DND-41 (cell line): ENCODE measurements around the gene PLA2R1.

Source experiments
- ATAC-seq: fragments of 200-7000 bp; cut with Tn5 transposase; 3 replicates; pipeline ENCODE4 v1.9.1; 2021; ENCODE audit warnings: low read depth; ENCODE audit not compliant: insufficient read depth
- DNase-seq: peaks from one replicate; pipeline ENCODE4 v3.0.0-alpha.2; 2020
- H2AFZ ChIP-seq: 2 replicates; pipeline ENCODE4 v1.6.0; 2012; ENCODE audit warnings: low read depth, low read length
- H3K27ac ChIP-seq: 2 replicates; pipeline ENCODE4 v1.5.1; 2012; ENCODE audit warnings: low read length, inconsistent platforms
- H3K27me3 ChIP-seq: fragments of 200-600 bp; sonication (generic); 2 replicates; pipeline ENCODE4 v1.6.0; 2012; ENCODE audit warnings: low read length, mild to moderate bottlenecking, inconsistent platforms; ENCODE audit not compliant: insufficient read depth, poor library complexity
- H3K36me3 ChIP-seq: 2 replicates; pipeline ENCODE4 v1.5.1; 2012; ENCODE audit warnings: low read length, inconsistent platforms; ENCODE audit not compliant: insufficient read depth
- H3K4me1 ChIP-seq: 2 replicates; pipeline ENCODE4 v1.5.1; 2012; ENCODE audit warnings: mild to moderate bottlenecking, low read length; ENCODE audit not compliant: insufficient read depth
- H3K4me2 ChIP-seq: 2 replicates; pipeline ENCODE4 v1.6.0; 2012; ENCODE audit warnings: mild to moderate bottlenecking, moderate library complexity, low read length, inconsistent platforms; ENCODE audit not compliant: insufficient read depth
- H3K4me3 ChIP-seq, 2 experiments: fragments of 200-600 bp in 1 of 2; shearing (Covaris generic) in 1 of 2; 2 replicates each; pipeline ENCODE4 v1.5.1; 2012 to 2016; ENCODE audit warnings: inconsistent platforms in 2 of 2, low read length in 2 of 2, mild to moderate bottlenecking in 2 of 2, low read depth in 1 of 2, moderate library complexity in 1 of 2
- H3K79me2 ChIP-seq: 2 replicates; pipeline ENCODE4 v1.6.0; 2012; ENCODE audit warnings: low read length, inconsistent platforms; ENCODE audit not compliant: insufficient read depth
- H3K9ac ChIP-seq: 2 replicates; pipeline ENCODE4 v1.6.0; 2012; ENCODE audit warnings: low read depth, mild to moderate bottlenecking, inconsistent platforms, low read length, moderate library complexity
- H3K9me3 ChIP-seq: 2 replicates; pipeline ENCODE4 v1.5.1; 2012; ENCODE audit warnings: low read length, moderate library complexity, mild to moderate bottlenecking, inconsistent platforms; ENCODE audit not compliant: insufficient read depth, severe bottlenecking
- H4K20me1 ChIP-seq: 2 replicates; pipeline ENCODE4 v1.6.0; 2012; ENCODE audit warnings: low read length; ENCODE audit not compliant: insufficient read depth
- CTCF ChIP-seq: IDR thresholded peaks from 2 replicates; pipeline ENCODE4 v1.5.1; 2012; ENCODE audit warnings: borderline replicate concordance, low read length, moderate library complexity, mild to moderate bottlenecking; ENCODE audit not compliant: poor library complexity, severe bottlenecking; ENCODE audit errors: extremely low read depth
- EZH2 ChIP-seq: IDR thresholded peaks from 3 replicates; pipeline ENCODE4 v1.6.1; 2012; ENCODE audit warnings: borderline replicate concordance, low read depth, mild to moderate bottlenecking, moderate library complexity, low read length, inconsistent platforms; ENCODE audit not compliant: severe bottlenecking

PLA2R1 gene

GRCh38 chr2:160052531-160052930 lies 9.9 kb downstream of the PLA2R1 start:
- no peaks in the 10 kb centered on the region for H3K79me2 ChIP-seq
- TF ChIP-seq EZH2 (no peak), CTCF (no peak)
- H2AFZ ChIP-seq: no peak overlapping the region
- no peak overlapping the region for H3K27ac ChIP-seq
- H3K9ac ChIP-seq: no peak overlapping the region
- no peaks in the 10 kb centered on the region for H4K20me1 ChIP-seq
- H3K9me3 ChIP-seq: no peaks in the 10 kb centered on the region
- no peak for ATAC-seq
- H3K4me1 ChIP-seq: no peaks in the 10 kb centered on the region
- no peaks in the 10 kb centered on the region for H3K36me3 ChIP-seq
- no peaks in the 10 kb centered on the region for H3K27me3 ChIP-seq
- H3K4me2 ChIP-seq: no peak overlapping the region
- DNase-seq: no peak
- H3K4me3 ChIP-seq: no peak overlapping the region

DNA sequence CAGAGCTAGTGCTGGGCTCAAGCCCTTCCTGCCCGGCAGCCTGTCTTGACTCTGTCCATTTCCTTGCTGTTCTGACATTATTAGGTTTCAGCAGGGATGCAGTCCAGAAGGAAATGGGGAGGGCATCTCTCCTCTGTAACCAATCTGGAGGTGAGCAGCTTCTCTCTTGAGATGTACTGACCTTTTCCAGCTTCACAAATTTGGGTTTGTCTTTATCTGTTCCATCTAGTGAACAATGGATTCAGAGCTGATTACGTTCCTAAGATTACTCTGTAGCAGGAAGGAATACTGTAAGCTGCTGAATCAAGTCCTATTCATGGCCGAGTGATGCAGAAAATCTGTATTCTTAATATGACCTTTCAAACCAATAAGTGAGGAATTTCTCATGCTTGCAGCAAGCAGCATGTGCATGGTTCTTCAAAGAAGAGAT lies 11.0 kb downstream of the PLA2R1 start:
- no peak for ATAC-seq
- no peaks in the 10 kb centered on the region for H3K36me3 ChIP-seq

DNA sequence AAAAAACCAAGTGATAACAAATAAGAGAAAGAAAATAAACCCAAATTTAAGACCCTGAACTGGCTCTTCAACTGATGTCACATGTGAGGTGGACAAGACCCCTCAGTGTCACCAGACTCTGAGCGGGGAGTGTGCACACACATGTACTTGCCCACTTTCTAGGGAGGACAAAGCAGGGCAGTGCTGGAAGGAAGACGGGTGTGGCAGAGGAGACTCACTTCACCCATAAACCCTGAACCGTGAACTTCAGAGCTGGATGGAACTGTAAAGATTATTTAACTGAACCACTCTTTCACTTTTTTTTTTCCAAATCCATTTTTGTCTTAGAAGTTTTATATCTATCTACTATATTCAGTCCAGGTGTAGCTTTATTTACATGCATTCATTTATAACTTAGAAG lies 12.3 kb downstream of the PLA2R1 start:
- no peak overlapping the region for H2AFZ ChIP-seq
- H3K36me3 ChIP-seq: no peaks in the 10 kb centered on the region
- H4K20me1 ChIP-seq: no peaks in the 10 kb centered on the region
- H3K4me2 ChIP-seq: no peak overlapping the region
- no peak overlapping the region for H3K4me3 ChIP-seq
- DNase-seq (no peak), ATAC-seq (no peak)
- no peaks in the 10 kb centered on the region for H3K79me2 ChIP-seq
- no peaks in the 10 kb centered on the region for H3K9me3 ChIP-seq
- TF ChIP-seq EZH2: no peak
- TF ChIP-seq CTCF: no peak
- H3K27ac ChIP-seq: no peak overlapping the region
- no peak overlapping the region for H3K9ac ChIP-seq
- H3K27me3 ChIP-seq: no peaks in the 10 kb centered on the region
- H3K4me1 ChIP-seq: no peaks in the 10 kb centered on the region

More for the DNA sequence above, 11.0 kb downstream of the PLA2R1 start:
- no peaks in the 10 kb centered on the region for H4K20me1 ChIP-seq
- DNase-seq: no peak
- no peak overlapping the region for H3K4me2 ChIP-seq
- no peaks in the 10 kb centered on the region for H3K4me1 ChIP-seq
- TF ChIP-seq EZH2 (no peak), CTCF (no peak)
- no peak overlapping the region for H2AFZ ChIP-seq
- H3K27me3 ChIP-seq: no peaks in the 10 kb centered on the region
- no peak overlapping the region for H3K4me3 ChIP-seq
- H3K9me3 ChIP-seq: no peaks in the 10 kb centered on the region
- H3K79me2 ChIP-seq: no peaks in the 10 kb centered on the region
- H3K9ac ChIP-seq: no peak overlapping the region
- H3K27ac ChIP-seq: no peak overlapping the region

DNA sequence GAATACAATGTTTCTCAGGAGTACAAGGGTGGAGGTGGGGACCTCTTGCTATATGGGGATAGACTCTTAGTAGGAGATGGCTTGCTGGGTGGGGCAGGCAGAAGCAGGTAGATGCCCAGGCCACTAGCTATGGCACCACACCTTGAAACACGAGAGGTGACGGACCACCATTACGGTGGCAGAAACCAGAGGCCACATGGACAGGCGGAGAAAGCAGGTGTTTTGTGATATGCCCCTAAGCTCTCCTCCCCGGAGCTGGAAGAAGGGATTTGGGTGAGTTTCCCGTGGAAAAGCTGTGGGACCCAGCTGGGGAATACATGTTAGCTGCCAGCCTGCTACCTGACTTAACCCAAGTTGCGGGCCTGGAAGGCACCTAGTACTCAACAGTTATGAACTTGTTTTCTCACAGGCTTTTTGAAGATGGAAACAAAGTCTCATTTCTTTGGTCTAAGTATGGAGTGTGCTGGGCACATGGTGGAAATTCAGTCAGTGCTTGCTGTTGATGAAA lies 16.7 kb downstream of the PLA2R1 start:
- Histone ChIP-seq H3K9me3 (no peaks in the 10 kb centered on the region), H3K4me3 (no peak overlapping the region), H3K4me2 (no peak overlapping the region), H4K20me1 (no peaks in the 10 kb centered on the region), H3K36me3 (no peaks in the 10 kb centered on the region), H3K4me1 (no peaks in the 10 kb centered on the region), H3K9ac (no peak overlapping the region), H3K27ac (no peak overlapping the region), H3K79me2 (no peaks in the 10 kb centered on the region), H3K27me3 (no peaks in the 10 kb centered on the region), H2AFZ (no peak overlapping the region)
- DNase-seq (no peak), ATAC-seq (no peak)
- TF ChIP-seq CTCF (no peak), EZH2 (no peak)
